Measurements from ENCODE around the gene NKPD1. TPM values are rescaled to one million over a fixed set of nuclear protein-coding genes. Genes with fewer than 3 reads are reported as not detected.
A peak's percentile ranks its signal among the peaks of the same experiment; 100 is the strongest.

The NKPD1 gene
- total and polyA plus RNA-seq, 9 of the 15 experiments (the other 6 are each of a cell fraction or from before 2014, with no cell fraction given) = 0.03 to 0.09 (median 0.04) TPM; not detected in 5

DNA sequence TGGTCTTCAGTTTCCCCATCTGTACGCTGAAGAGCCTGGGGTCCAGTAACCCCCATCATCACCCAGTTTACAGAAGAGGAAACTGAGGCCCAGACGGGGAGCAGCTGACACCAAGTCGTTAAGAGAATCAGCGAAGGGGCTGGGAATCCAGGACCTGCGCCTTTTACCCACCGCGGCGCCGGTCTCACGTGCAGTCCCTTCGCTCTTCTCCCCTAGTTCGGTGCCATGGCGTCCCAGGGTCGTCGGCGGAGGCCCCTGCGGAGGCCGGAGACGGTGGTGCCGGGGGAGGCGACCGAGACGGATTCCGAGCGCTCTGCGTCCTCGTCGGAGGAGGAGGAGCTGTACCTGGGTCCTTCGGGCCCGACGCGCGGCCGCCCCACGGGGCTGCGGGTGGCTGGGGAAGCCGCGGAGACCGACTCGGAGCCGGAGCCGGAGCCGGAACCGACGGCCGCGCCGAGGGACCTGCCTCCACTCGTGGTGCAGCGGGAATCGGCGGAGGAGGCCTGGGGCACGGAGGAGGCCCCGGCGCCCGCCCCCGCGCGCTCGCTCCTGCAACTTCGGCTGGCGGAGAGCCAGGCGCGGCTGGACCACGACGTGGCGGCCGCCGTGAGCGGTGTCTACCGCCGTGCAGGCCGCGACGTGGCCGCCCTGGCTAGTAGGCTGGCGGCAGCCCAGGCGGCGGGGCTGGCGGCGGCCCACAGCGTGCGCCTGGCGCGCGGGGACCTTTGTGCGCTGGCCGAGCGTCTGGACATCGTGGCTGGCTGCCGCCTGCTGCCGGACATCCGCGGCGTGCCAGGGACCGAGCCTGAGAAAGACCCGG, 18.5 kb upstream of the NKPD1 start (continued):
- TF ChIP-seq, protein P1, sequence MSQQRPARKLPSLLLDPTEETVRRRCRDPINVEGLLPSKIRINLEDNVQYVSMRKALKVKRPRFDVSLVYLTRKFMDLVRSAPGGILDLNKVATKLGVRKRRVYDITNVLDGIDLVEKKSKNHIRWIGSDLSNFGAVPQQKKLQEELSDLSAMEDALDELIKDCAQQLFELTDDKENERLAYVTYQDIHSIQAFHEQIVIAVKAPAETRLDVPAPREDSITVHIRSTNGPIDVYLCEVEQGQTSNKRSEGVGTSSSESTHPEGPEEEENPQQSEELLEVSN (IDR thresholded peaks at IDR 0.05; ENCODE audit: borderline replicate concordance in 1 of 2, extremely low read depth in 1 of 2, insufficient read depth in 1 of 2, insufficient read length in 1 of 2, low read depth in 1 of 2, low read length in 1 of 2, poor library complexity in 1 of 2, severe bottlenecking in 1 of 2) = peak; percentile 28 to 74
- TF ChIP-seq CXXC5 (CRISPR knock-in tag; IDR thresholded peaks at IDR 0.05) (peak; percentile 64), L3MBTL2 (IDR thresholded peaks at IDR 0.05) (no peak), LEF1 (IDR thresholded peaks at IDR 0.05) (no peak), ZNF445 (CRISPR knock-in tag; IDR thresholded peaks at IDR 0.05; ENCODE audit: low read depth) (no peak), SNIP1 (IDR thresholded peaks at IDR 0.05; ENCODE audit: low read depth) (no peak), HLTF (IDR thresholded peaks at IDR 0.05) (no peak), BCOR (IDR thresholded peaks at IDR 0.05) (peak; percentile 80), SMARCC2 (IDR thresholded peaks at IDR 0.05; ENCODE audit: low read depth) (no peak), MED1 (CRISPR knock-in tag; IDR thresholded peaks at IDR 0.05; ENCODE audit: borderline replicate concordance) (0 out of 2 replicates have a peak, but pooled peaks have one; percentile 42), GABPB1 (CRISPR knock-in tag; IDR thresholded peaks at IDR 0.05) (peak; percentile 29; the same call in 1 of the 2 replicates), HMGN3 (IDR thresholded peaks at IDR 0.05; ENCODE audit: borderline replicate concordance, extremely low read depth, insufficient read length, low read depth, low read length) (peak; percentile 16), RHOXF2B (CRISPR knock-in tag; conservative IDR thresholded peaks at IDR 0.05) (no peak), POLR2G (IDR thresholded peaks at IDR 0.05; ENCODE audit: low read depth, low read length) (peak; percentile 86), KAT7 (CRISPR knock-in tag; IDR thresholded peaks at IDR 0.05; ENCODE audit: borderline replicate concordance) (peak; percentile 6; the same call in 1 of the 2 replicates), NR2C1 (IDR thresholded peaks at IDR 0.05) (no peak), NR2C1 (tag; IDR thresholded peaks at IDR 0.05) (no peak), ELF2 (CRISPR knock-in tag; IDR thresholded peaks at IDR 0.05) (no peak), ADNP (tag; IDR thresholded peaks at IDR 0.05) (no peak)
- TF ChIP-seq, protein P2, sequence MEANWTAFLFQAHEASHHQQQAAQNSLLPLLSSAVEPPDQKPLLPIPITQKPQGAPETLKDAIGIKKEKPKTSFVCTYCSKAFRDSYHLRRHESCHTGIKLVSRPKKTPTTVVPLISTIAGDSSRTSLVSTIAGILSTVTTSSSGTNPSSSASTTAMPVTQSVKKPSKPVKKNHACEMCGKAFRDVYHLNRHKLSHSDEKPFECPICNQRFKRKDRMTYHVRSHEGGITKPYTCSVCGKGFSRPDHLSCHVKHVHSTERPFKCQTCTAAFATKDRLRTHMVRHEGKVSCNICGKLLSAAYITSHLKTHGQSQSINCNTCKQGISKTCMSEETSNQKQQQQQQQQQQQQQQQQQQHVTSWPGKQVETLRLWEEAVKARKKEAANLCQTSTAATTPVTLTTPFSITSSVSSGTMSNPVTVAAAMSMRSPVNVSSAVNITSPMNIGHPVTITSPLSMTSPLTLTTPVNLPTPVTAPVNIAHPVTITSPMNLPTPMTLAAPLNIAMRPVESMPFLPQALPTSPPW (CRISPR knock-in tag; IDR thresholded peaks at IDR 0.05) = peak; percentile 38; the same call in 1 of the 2 replicates
- TF ChIP-seq, protein P3, sequence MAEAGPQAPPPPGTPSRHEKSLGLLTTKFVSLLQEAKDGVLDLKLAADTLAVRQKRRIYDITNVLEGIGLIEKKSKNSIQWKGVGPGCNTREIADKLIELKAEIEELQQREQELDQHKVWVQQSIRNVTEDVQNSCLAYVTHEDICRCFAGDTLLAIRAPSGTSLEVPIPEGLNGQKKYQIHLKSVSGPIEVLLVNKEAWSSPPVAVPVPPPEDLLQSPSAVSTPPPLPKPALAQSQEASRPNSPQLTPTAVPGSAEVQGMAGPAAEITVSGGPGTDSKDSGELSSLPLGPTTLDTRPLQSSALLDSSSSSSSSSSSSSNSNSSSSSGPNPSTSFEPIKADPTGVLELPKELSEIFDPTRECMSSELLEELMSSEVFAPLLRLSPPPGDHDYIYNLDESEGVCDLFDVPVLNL (CRISPR knock-in tag; IDR thresholded peaks at IDR 0.05; ENCODE audit: low read depth) = no peak
- TF ChIP-seq, protein P4, sequence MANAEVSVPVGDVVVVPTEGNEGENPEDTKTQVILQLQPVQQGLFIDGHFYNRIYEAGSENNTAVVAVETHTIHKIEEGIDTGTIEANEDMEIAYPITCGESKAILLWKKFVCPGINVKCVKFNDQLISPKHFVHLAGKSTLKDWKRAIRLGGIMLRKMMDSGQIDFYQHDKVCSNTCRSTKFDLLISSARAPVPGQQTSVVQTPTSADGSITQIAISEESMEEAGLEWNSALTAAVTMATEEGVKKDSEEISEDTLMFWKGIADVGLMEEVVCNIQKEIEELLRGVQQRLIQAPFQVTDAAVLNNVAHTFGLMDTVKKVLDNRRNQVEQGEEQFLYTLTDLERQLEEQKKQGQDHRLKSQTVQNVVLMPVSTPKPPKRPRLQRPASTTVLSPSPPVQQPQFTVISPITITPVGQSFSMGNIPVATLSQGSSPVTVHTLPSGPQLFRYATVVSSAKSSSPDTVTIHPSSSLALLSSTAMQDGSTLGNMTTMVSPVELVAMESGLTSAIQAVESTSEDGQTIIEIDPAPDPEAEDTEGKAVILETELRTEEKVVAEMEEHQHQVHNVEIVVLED (CRISPR knock-in tag; IDR thresholded peaks at IDR 0.05) = 0 out of 2 replicates have a peak, but pooled peaks have one; percentile 46

Measured in K562 (cell line).